ENCODE results near the gene SLCO3A1. TPM values are rescaled to one million over a fixed set of nuclear protein-coding genes. Genes with fewer than 3 reads are reported as not detected.

SLCO3A1 gene
- total RNA-seq, 2 donors from 2014 or later, result 55.9 to 65.1 TPM

GRCh38 chr15:91878319-91878870 is 24.9 kb downstream of the SLCO3A1 start:
- H3K27ac Mint-ChIP-seq, result no peak overlapping the region
- peaks cover 44% of the 10 kb centered on the region for H3K4me1 Mint-ChIP-seq
- peaks cover 8% of the 10 kb centered on the region for H3K36me3 Mint-ChIP-seq (ENCODE audit: low read depth)
- H3K9me3 ChIP-seq (ENCODE audit: control insufficient read depth, low read length, poor library complexity, severe bottlenecking), result no peaks in the 10 kb centered on the region
- no peaks in the 10 kb centered on the region for H3K27me3 Mint-ChIP-seq
- no peak for ATAC-seq
- H3K4me3 Mint-ChIP-seq, result no peak overlapping the region
- DNase-seq, result no peak

GRCh38 chr15:91879158-91879557 is 25.6 kb downstream of the SLCO3A1 start:
- Mint-ChIP-seq H3K4me3 (no peak overlapping the region), H3K4me1 (peaks cover 46% of the 10 kb centered on the region), H3K27ac (no peak overlapping the region), H3K36me3 (ENCODE audit: low read depth) (peaks cover 8% of the 10 kb centered on the region), H3K27me3 (no peaks in the 10 kb centered on the region)
- ATAC-seq, result no peak
- DNase-seq, result no peak
- no peaks in the 10 kb centered on the region for H3K9me3 ChIP-seq (ENCODE audit: control insufficient read depth, low read length, poor library complexity, severe bottlenecking)

DNA sequence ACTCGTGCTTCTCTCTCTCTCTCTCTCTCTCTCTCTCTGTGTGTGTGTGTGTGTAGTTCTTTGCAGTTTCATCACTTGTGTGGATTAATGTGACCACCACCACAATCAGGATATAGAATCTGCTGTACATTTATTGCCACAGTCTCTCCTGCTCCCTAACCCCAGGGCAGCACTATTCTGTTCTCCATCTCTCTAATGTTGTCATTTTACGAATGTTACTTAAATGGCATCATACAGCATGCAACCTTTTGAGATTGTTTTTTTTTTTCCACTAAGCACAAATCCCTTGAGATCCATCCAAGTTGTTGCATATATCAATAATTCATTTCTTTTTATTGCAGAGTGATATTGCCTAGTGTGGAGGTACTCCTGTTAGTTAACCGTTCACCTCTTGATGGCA is 26.9 kb downstream of the SLCO3A1 start:
- Mint-ChIP-seq H3K27ac (peak overlapping the region; percentile 19), H3K36me3 (ENCODE audit: low read depth) (peaks cover 8% of the 10 kb centered on the region), H3K4me1 (peaks cover 42% of the 10 kb centered on the region)

DNA sequence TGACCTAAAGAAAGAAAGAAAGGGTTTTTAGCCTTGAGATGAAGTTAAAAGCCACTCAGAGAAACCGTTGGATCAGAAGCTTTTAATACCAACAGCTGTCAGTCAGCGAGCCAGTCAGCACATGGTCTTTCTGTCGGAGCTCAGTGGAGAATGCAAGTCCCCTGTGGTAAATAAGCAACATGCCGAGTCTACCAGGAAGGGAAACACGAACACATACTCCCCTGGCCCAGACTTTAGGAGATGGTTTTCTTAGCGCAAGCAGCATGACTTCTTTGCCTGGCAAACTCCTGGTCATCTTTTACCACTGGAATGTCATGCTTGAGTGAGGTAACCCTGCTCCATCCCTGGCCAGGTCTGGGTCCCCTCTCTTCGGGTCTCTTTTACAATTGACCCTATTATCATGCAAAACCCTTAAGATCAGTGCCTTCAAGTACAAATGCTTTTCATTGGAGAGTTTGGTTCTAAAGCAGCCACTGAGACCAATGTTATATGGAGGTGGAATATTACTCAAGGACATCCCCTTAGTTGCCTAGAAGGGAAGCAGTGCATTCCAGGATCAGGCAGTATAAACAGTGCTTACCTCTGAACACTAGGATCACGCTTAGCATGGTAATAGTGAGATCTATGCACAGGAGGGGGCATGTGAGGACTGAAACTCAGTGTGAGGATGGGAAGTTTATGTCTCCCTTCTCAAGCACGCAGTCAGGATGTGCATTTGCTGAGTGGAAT is 28.2 kb downstream of the SLCO3A1 start:
- H3K27me3 Mint-ChIP-seq, result no peaks in the 10 kb centered on the region
- H3K4me3 Mint-ChIP-seq, result no peak overlapping the region
- H3K36me3 Mint-ChIP-seq (ENCODE audit: low read depth), result peaks cover 8% of the 10 kb centered on the region
- DNase-seq, result no peak
- ATAC-seq, result no peak
- peaks cover 47% of the 10 kb centered on the region for H3K4me1 Mint-ChIP-seq
- H3K27ac Mint-ChIP-seq, result no peak overlapping the region
- no peaks in the 10 kb centered on the region for H3K9me3 ChIP-seq (ENCODE audit: control insufficient read depth, low read length, poor library complexity, severe bottlenecking)

More for the DNA sequence above, 26.9 kb downstream of the SLCO3A1 start:
- H3K4me3 Mint-ChIP-seq, result no peak overlapping the region
- H3K9me3 ChIP-seq (ENCODE audit: control insufficient read depth, low read length, poor library complexity, severe bottlenecking), result no peaks in the 10 kb centered on the region
- DNase-seq, result no peak
- no peaks in the 10 kb centered on the region for H3K27me3 Mint-ChIP-seq
- ATAC-seq, result no peak

DNA sequence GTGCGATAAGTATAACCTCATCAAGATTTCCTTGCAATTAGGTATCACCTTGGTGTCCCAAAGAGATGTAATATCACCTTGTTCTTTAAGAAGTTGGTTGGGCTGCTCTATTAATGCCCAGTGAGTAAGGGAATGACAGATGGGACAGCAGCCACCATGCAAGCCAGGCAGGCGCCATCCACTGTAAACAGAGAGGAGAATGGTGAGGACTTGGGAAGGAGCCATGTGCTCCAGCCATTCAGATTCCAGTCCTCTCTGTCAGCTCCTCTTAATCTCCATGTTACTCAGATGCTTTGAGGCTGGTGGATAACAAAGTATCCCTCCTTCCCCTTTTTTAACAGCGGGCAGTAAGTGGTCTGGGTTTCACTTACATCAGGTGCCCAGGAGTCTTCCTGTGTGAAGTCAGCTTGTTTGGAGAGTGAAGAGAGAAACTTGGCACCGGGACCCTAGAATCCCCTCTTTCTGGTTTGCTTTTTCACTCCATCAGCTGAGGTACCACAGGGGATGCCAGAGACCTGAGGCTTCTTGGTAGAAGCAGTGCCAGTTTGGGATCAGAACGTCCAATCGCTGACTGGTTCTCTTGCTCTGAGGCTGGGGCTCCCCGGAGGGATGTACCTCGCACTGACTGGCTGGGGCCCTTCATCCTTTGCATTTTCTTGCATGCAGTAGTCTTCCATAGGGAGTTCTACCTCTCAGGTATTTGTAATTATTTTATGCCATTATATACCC is 29.5 kb downstream of the SLCO3A1 start:
- peaks cover 4% of the 10 kb centered on the region for H3K36me3 Mint-ChIP-seq (ENCODE audit: low read depth)
- no peaks in the 10 kb centered on the region for H3K27me3 Mint-ChIP-seq
- H3K4me1 Mint-ChIP-seq, result peaks cover 53% of the 10 kb centered on the region

GRCh38 chr15:91884606-91885005 is 31.1 kb downstream of the SLCO3A1 start:
- Mint-ChIP-seq H3K4me3 (no peak overlapping the region), H3K4me1 (peaks cover 51% of the 10 kb centered on the region), H3K36me3 (ENCODE audit: low read depth) (no peaks in the 10 kb centered on the region), H3K27me3 (no peaks in the 10 kb centered on the region), H3K27ac (peak overlapping the region; percentile 4)
- ATAC-seq, result no peak
- no peak for DNase-seq
- no peaks in the 10 kb centered on the region for H3K9me3 ChIP-seq (ENCODE audit: control insufficient read depth, low read length, poor library complexity, severe bottlenecking)

More for the DNA sequence above, 29.5 kb downstream of the SLCO3A1 start:
- ATAC-seq (no peak), DNase-seq (no peak)
- H3K9me3 ChIP-seq (ENCODE audit: control insufficient read depth, low read length, poor library complexity, severe bottlenecking), result no peaks in the 10 kb centered on the region
- H3K27ac Mint-ChIP-seq, result peak overlapping the region; percentile 41
- no peak overlapping the region for H3K4me3 Mint-ChIP-seq

- H3K27ac Mint-ChIP-seq, result peak overlapping the region; percentile 4
- no peaks in the 10 kb centered on the region for H3K36me3 Mint-ChIP-seq (ENCODE audit: low read depth)
- H3K4me3 Mint-ChIP-seq, result no peak overlapping the region
- DNase-seq, result no peak
- peaks cover 49% of the 10 kb centered on the region for H3K4me1 Mint-ChIP-seq
- no peak for ATAC-seq
- H3K27me3 Mint-ChIP-seq, result no peaks in the 10 kb centered on the region
- H3K9me3 ChIP-seq (ENCODE audit: control insufficient read depth, low read length, poor library complexity, severe bottlenecking), result no peaks in the 10 kb centered on the region
Measured at GRCh38 chr15:91885054-91885453, 31.5 kb downstream of the SLCO3A1 start.

DNA sequence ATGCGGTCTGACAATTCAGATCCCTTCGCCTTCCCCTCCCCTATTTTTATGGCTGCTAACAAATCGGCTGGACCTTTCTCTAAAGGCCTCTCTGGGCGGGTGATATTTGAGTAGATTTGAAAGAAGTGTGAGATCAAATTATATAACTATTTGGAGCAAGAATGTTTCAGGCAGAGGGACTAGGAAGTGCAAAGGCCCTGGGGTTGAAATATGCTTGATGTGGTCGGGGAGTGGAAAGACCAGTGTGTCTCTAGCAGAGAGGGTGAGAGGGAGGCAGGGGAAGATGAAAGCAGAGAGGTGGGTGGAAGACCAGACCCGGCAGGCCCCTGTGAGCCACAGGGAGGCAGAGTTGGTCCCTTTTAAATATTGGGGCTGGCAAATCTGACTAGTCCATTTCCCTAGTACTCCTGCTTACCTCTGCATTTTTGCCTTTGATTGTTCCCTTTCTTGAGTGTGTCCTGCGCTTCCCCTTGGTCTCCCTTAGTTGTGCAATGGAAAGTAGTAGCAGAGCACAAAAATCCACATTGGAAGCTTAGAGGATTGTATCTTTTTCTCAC is 32.3 kb downstream of the SLCO3A1 start:
- ATAC-seq (no peak), DNase-seq (no peak)
- peaks cover 50% of the 10 kb centered on the region for H3K4me1 Mint-ChIP-seq
- no peaks in the 10 kb centered on the region for H3K27me3 Mint-ChIP-seq
- H3K36me3 Mint-ChIP-seq (ENCODE audit: low read depth), result peaks cover 4% of the 10 kb centered on the region
- H3K9me3 ChIP-seq (ENCODE audit: control insufficient read depth, low read length, poor library complexity, severe bottlenecking), result no peaks in the 10 kb centered on the region
- peak overlapping the region; percentile 32 for H3K27ac Mint-ChIP-seq
- H3K4me3 Mint-ChIP-seq, result no peak overlapping the region

GRCh38 chr15:91886878-91887277 is 33.4 kb downstream of the SLCO3A1 start:
- Mint-ChIP-seq H3K4me1 (peaks cover 50% of the 10 kb centered on the region), H3K36me3 (ENCODE audit: low read depth) (peaks cover 4% of the 10 kb centered on the region), H3K27me3 (no peaks in the 10 kb centered on the region), H3K27ac (no peak overlapping the region), H3K4me3 (no peak overlapping the region)
- no peak for ATAC-seq
- H3K9me3 ChIP-seq (ENCODE audit: control insufficient read depth, low read length, poor library complexity, severe bottlenecking), result no peaks in the 10 kb centered on the region
- DNase-seq, result no peak

DNA sequence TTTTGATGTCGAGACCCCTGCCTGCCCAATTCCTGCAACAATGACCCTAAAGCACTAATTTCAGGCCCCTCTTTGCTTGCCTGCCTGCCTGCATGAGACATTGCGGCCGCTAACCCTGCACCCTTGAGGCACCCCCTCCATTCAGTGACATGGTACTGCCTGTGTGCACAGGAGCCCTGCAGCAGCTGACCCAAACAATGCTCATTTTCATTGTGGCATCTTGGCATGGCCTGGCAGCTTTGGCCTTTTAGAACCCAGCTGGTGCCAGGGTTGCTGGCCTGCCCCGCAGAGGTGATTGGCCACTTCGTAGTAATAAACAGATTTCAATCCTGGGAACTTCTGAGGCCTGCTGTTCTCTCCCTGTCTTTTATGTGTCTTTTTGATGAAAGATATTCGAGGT is 33.8 kb downstream of the SLCO3A1 start:
- no peaks in the 10 kb centered on the region for H3K9me3 ChIP-seq (ENCODE audit: control insufficient read depth, low read length, poor library complexity, severe bottlenecking)
- peaks cover 49% of the 10 kb centered on the region for H3K4me1 Mint-ChIP-seq
- H3K27ac Mint-ChIP-seq, result peak overlapping the region; percentile 85
- no peaks in the 10 kb centered on the region for H3K27me3 Mint-ChIP-seq
- no peak for ATAC-seq
- peak overlapping the region; percentile 56 for H3K4me3 Mint-ChIP-seq
- DNase-seq, result no peak
- peaks cover 4% of the 10 kb centered on the region for H3K36me3 Mint-ChIP-seq (ENCODE audit: low read depth)

- DNase-seq (no peak), ATAC-seq (no peak)
- H3K4me1 Mint-ChIP-seq, result peaks cover 47% of the 10 kb centered on the region
- H3K4me3 Mint-ChIP-seq, result peak overlapping the region; percentile 56
- H3K9me3 ChIP-seq (ENCODE audit: control insufficient read depth, low read length, poor library complexity, severe bottlenecking), result no peaks in the 10 kb centered on the region
- H3K27me3 Mint-ChIP-seq, result no peaks in the 10 kb centered on the region
- peaks cover 4% of the 10 kb centered on the region for H3K36me3 Mint-ChIP-seq (ENCODE audit: low read depth)
- H3K27ac Mint-ChIP-seq, result peak overlapping the region; percentile 85
Measured at GRCh38 chr15:91887921-91888373, 34.4 kb downstream of the SLCO3A1 start.

- H3K9me3 ChIP-seq (ENCODE audit: control insufficient read depth, low read length, poor library complexity, severe bottlenecking), result no peaks in the 10 kb centered on the region
- Mint-ChIP-seq H3K4me3 (no peak overlapping the region), H3K27me3 (no peaks in the 10 kb centered on the region), H3K36me3 (ENCODE audit: low read depth) (peaks cover 5% of the 10 kb centered on the region), H3K4me1 (peaks cover 44% of the 10 kb centered on the region), H3K27ac (peak overlapping the region; percentile 43)
- no peak for DNase-seq
- ATAC-seq, result no peak
Measured at GRCh38 chr15:91889111-91889815, 35.8 kb downstream of the SLCO3A1 start.

DNA sequence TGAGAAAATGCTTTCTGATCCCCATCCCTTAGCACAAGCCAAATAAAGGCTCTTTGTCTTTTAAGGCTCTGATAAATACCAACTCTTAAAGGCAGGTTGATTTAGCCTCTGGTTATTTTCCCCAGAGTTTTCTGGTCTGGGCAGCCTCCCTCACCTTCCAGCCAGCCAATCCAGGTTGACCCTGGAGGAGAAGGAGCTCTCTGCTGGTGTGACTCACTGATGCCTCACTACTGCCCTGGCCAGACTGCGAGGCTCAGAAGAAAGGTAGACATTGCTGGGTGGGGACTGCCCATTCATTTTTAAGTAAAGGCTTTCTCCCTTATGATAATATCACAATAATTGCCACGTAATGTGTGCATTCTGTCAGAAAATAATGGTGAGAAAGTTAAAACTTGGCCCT is 37.1 kb downstream of the SLCO3A1 start:
- Mint-ChIP-seq H3K27ac (peak overlapping the region; percentile 53), H3K4me3 (no peak overlapping the region), H3K36me3 (ENCODE audit: low read depth) (peaks cover 6% of the 10 kb centered on the region), H3K27me3 (no peaks in the 10 kb centered on the region), H3K4me1 (peaks cover 46% of the 10 kb centered on the region)
- DNase-seq, result no peak
- H3K9me3 ChIP-seq (ENCODE audit: control insufficient read depth, low read length, poor library complexity, severe bottlenecking), result no peaks in the 10 kb centered on the region
- no peak for ATAC-seq

Data from T-helper 17 cell (primary cell).